Subcutaneous adipose tissue (tissue), 4 donors: ENCODE measurements around the gene EEPD1. TPM values are rescaled to one million over a fixed set of nuclear protein-coding genes. Genes with fewer than 3 reads are reported as not detected.

Experiments
- total RNA-seq, 4 donors: library from RNA; depleted of rRNA; stranded (reverse); fragments of >200 nt; gene quantifications; one replicate each; pipeline ENCODE4 v1.1.0, GENCODE V29; 2016
- TF ChIP-seq, protein P1 (sequence below): fragments of 450-650 bp; IDR thresholded peaks from one replicate; pipeline ENCODE4 v1.5.1; 2016; ENCODE audit warnings: low read depth, mild to moderate bottlenecking, control low read depth, antibody characterized with exemption, moderate library complexity

EEPD1 gene
- total RNA-seq, 4 donors from 2014 or later, result 22.2 to 57.3 (median 23.8) TPM

DNA sequence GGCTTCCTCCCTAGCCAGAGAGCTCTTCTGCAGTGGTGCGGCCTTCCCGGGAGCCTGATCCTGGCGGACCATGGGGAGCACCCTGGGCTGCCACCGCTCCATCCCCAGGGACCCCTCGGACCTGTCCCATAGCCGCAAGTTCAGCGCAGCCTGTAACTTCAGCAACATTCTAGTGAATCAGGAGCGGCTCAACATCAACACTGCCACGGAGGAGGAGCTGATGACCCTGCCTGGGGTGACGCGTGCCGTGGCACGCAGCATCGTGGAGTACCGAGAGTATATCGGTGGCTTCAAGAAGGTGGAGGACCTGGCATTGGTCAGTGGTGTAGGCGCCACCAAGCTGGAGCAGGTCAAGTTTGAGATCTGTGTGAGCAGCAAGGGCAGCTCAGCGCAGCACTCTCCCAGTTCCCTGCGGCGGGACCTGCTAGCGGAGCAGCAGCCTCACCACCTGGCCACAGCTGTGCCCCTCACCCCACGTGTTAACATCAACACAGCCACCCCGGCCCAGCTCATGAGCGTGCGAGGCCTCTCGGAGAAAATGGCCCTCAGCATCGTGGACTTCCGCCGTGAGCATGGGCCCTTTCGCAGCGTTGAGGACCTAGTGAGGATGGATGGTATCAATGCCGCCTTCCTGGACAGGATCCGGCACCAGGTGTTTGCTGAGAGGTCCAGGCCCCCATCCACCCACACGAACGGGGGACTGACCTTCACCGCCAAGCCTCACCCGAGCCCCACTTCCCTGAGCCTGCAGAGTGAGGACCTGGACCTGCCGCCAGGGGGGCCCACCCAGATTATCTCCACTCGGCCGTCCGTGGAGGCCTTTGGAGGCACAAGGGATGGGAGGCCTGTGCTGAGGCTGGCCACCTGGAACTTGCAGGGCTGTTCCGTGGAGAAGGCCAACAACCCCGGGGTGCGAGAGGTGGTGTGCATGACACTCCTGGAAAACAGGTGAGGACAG, 1.5 kb downstream of the EEPD1 start:
- TF ChIP-seq, protein P1, sequence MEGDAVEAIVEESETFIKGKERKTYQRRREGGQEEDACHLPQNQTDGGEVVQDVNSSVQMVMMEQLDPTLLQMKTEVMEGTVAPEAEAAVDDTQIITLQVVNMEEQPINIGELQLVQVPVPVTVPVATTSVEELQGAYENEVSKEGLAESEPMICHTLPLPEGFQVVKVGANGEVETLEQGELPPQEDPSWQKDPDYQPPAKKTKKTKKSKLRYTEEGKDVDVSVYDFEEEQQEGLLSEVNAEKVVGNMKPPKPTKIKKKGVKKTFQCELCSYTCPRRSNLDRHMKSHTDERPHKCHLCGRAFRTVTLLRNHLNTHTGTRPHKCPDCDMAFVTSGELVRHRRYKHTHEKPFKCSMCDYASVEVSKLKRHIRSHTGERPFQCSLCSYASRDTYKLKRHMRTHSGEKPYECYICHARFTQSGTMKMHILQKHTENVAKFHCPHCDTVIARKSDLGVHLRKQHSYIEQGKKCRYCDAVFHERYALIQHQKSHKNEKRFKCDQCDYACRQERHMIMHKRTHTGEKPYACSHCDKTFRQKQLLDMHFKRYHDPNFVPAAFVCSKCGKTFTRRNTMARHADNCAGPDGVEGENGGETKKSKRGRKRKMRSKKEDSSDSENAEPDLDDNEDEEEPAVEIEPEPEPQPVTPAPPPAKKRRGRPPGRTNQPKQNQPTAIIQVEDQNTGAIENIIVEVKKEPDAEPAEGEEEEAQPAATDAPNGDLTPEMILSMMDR, result no peak

DNA sequence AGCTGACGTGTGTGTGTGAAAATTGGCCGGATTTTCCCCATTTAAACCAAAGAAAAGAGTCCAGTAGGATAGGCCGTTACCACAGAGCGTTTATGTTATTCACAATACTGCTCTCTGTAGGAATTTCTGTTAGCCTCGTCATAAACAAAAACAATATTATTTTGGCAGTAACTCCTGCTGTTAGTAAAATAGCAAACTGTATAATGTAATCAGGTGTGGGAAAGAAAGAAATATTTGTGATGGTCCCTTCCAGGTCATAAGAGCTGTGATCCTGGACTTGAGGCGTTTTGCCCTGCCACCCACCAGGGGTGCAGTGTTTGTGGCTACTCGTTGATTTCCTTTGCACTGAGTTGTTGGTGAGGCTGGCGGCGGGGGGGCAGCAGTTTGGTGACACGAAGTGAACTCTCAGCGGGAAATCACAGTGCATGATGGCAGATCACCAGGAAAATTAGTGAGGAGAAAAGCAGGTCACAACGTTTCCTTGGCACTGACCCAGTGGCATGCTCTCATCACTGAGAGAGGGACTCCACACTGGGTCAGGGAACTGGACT, 2.8 kb downstream of the EEPD1 start:
- TF ChIP-seq, protein P1, result no peak

DNA sequence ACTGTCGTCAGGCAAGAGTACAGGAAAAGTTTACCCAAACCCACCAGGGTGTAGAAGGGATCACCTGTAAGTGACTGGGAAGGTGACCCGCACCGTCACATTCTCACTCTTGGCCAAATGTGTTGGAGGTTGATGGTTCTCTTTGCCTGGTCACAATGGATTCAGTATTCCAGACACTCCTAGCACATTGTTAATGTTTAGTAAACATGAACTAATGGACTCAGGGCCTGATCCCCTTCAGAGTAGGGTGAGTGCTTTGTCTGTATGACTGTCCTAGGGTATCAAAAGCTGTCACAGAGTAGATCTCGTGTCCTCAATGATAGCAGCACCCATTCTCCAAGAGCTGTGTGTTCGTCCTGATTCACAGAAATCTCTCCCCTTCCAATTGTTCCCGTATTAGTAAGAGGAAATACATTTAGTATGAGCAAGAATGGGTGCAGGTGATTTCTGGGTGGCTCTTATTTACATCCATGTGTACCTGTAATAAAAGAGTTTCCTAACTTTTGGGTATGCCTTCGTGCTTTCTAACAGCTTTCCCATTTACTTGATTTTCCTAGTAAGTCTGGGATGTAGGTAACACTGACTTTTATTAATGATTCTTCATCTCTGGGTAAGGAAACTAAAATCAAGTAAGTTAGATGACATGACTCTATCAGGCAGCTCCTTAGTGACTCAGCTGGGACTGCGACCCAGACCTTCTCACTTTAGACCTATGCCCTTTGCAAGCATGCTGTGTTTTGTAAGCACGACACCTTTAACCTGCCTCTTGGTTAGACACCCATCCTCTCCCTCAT, 4.7 kb downstream of the EEPD1 start:
- TF ChIP-seq, protein P1, result no peak

DNA sequence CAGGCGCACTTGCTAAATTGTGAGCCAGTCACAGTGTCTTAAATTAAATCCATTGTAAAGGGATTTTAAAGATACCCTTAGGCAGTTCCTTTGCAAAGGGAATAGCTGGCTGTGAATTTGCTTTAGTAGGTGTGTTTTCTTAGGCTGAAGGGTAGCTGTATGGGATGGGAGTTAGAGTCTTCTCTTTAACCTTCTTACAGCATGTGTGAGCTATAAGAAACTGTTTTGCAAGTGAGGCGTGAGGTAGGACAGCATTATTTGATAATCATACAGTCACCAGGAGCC, 5.2 kb downstream of the EEPD1 start:
- TF ChIP-seq, protein P1, result no peak

DNA sequence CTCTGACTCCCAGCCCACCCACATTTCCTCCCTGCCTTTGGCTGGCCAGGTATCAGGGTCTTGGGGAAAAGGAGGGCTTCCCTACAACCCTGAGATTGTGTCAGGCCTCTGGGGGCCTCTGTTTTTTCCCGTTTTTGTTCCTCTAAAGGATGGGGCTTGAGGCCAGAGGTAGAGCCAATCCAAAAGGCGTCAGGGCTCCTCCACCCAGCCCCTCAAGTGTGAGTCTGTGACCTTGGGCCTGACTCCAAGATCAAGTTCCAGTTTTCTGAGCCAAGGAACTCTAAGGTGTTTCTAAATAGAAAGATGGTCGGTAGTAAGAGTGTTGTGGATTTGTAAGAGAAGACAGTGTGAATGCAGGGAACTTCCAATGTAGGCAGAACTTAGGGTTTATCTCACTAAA, 6.6 kb downstream of the EEPD1 start:
- TF ChIP-seq, protein P1, result no peak

DNA sequence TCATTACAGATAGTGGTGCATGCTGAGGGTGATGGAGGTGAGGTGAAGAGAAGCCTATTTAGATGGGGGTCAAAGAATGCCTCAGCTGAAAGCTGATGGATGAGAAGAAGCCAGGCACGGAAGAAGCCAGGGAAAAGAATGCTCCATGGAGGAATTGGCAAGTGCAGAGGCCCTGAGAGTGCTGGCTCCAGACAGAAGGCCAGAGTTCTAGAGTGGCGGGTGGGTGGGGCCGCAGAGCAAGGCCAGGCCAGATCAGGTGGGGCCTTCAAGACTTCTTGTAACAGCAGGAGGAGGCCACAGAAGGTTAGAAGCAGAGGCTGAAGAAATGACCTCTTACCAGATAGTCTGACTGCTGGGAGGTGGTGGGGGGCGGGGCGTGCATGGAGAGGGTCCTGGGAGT, 7.3 kb downstream of the EEPD1 start:
- TF ChIP-seq, protein P1, result no peak

DNA sequence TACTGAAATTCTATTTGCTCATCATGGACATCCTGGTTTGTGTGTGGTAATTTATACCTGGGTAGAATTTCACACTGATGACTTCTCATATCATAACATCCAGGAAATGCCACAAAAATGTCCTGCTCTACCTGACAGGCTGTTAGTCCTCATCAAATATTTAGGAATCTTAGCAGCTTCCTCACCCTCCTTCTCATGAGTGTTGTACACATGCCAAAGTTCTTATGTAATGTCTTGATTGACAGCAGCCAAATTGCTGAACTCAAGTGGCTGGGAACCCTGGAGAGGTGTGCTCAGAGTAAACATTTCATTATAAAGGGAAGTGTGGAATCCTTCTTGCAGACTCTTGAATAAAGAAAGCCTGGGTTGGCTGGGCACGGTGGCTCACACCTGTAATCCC, 8.9 kb downstream of the EEPD1 start:
- TF ChIP-seq, protein P1, result no peak
